Ovary (tissue), 3 donors: ENCODE results near the gene AP2B1.

Source experiments
- CTCF ChIP-seq, 3 donors: fragments of 450-650 bp in 2 of 3; fragments of 200-600 bp in 1 of 3; IDR thresholded peaks; one replicate each; pipeline versions ENCODE4 v1.5.1 to v1.8.0; 2016 to 2022; ENCODE audit warnings: antibody characterized with exemption in 3 of 3, mild to moderate bottlenecking in 1 of 3
- POLR2A ChIP-seq: fragments of 450-650 bp; IDR thresholded peaks from one replicate; pipeline ENCODE4 v1.6.1; 2017; ENCODE audit warnings: antibody characterized with exemption, mild to moderate bottlenecking, moderate library complexity
- donor health status: DM: no; HTN: no; CAD: no.

- TF ChIP-seq CTCF (IDR thresholded peaks at IDR 0.05): no peak
- TF ChIP-seq POLR2A: no peak
These were observed 178.1 kb downstream of the AP2B1 start for GRCh38 chr17:35765086-35765710.
